ENCODE measurements around the gene IQCC.

DNA sequence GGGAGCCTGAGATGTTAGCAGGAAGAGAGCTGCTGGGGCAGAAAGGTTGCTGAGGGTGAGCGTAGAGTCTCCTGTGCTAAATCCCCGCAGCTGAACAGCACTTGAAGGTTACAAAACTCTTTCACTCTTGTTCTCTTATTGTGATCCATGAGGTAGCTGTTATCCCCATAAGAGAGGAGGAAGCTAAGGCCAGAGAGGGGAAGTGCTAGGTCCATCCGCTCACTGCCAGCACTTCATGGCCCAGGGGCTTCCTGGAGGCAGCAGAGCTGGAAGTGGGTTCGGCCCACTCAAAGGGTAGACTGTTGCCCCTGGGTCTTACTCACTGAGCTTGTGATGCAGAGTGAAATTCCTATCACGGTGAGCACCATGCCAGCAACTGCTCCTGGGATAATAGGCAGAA, 11.1 kb downstream of the IQCC start:
- TF ChIP-seq, protein P1, sequence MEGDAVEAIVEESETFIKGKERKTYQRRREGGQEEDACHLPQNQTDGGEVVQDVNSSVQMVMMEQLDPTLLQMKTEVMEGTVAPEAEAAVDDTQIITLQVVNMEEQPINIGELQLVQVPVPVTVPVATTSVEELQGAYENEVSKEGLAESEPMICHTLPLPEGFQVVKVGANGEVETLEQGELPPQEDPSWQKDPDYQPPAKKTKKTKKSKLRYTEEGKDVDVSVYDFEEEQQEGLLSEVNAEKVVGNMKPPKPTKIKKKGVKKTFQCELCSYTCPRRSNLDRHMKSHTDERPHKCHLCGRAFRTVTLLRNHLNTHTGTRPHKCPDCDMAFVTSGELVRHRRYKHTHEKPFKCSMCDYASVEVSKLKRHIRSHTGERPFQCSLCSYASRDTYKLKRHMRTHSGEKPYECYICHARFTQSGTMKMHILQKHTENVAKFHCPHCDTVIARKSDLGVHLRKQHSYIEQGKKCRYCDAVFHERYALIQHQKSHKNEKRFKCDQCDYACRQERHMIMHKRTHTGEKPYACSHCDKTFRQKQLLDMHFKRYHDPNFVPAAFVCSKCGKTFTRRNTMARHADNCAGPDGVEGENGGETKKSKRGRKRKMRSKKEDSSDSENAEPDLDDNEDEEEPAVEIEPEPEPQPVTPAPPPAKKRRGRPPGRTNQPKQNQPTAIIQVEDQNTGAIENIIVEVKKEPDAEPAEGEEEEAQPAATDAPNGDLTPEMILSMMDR (IDR thresholded peaks at IDR 0.05; ENCODE audit: low read length), result no peak
- TF ChIP-seq EZH2 (IDR thresholded peaks at IDR 0.05; ENCODE audit: borderline replicate concordance, low read length), result no peak
